ENCODE measurements around the gene ACY1.

DNA sequence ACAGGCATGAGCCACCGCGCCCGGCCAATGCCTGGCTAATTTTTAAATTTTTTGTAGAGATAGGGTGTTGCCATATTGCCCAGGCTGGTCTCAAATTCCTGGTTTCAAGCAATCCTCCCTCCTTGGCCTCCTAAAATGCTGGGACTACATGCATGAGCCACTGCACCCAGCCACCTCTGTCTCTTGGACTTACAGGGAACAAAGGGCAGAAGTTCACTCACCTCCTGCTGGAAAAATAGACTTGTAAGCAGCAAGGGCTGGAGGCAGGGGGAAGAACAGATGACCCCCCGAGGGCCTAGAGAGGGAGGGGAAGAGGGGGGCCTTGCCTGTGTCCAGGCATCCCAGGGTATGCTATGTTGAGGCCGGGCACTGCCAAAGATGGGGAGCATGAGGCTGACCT is 50.9 kb downstream of the ACY1 start:
- TF ChIP-seq, protein P1, sequence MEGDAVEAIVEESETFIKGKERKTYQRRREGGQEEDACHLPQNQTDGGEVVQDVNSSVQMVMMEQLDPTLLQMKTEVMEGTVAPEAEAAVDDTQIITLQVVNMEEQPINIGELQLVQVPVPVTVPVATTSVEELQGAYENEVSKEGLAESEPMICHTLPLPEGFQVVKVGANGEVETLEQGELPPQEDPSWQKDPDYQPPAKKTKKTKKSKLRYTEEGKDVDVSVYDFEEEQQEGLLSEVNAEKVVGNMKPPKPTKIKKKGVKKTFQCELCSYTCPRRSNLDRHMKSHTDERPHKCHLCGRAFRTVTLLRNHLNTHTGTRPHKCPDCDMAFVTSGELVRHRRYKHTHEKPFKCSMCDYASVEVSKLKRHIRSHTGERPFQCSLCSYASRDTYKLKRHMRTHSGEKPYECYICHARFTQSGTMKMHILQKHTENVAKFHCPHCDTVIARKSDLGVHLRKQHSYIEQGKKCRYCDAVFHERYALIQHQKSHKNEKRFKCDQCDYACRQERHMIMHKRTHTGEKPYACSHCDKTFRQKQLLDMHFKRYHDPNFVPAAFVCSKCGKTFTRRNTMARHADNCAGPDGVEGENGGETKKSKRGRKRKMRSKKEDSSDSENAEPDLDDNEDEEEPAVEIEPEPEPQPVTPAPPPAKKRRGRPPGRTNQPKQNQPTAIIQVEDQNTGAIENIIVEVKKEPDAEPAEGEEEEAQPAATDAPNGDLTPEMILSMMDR (CRISPR knock-in tag; IDR thresholded peaks at IDR 0.05): no peak
- TF ChIP-seq, protein P2, sequence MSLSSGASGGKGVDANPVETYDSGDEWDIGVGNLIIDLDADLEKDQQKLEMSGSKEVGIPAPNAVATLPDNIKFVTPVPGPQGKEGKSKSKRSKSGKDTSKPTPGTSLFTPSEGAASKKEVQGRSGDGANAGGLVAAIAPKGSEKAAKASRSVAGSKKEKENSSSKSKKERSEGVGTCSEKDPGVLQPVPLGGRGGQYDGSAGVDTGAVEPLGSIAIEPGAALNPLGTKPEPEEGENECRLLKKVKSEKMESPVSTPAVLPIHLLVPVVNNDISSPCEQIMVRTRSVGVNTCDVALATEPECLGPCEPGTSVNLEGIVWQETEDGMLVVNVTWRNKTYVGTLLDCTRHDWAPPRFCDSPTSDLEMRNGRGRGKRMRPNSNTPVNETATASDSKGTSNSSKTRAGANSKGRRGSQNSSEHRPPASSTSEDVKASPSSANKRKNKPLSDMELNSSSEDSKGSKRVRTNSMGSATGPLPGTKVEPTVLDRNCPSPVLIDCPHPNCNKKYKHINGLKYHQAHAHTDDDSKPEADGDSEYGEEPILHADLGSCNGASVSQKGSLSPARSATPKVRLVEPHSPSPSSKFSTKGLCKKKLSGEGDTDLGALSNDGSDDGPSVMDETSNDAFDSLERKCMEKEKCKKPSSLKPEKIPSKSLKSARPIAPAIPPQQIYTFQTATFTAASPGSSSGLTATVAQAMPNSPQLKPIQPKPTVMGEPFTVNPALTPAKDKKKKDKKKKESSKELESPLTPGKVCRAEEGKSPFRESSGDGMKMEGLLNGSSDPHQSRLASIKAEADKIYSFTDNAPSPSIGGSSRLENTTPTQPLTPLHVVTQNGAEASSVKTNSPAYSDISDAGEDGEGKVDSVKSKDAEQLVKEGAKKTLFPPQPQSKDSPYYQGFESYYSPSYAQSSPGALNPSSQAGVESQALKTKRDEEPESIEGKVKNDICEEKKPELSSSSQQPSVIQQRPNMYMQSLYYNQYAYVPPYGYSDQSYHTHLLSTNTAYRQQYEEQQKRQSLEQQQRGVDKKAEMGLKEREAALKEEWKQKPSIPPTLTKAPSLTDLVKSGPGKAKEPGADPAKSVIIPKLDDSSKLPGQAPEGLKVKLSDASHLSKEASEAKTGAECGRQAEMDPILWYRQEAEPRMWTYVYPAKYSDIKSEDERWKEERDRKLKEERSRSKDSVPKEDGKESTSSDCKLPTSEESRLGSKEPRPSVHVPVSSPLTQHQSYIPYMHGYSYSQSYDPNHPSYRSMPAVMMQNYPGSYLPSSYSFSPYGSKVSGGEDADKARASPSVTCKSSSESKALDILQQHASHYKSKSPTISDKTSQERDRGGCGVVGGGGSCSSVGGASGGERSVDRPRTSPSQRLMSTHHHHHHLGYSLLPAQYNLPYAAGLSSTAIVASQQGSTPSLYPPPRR (CRISPR knock-in tag; IDR thresholded peaks at IDR 0.05; ENCODE audit: borderline replicate concordance): no peak
- TF ChIP-seq RXRA (CRISPR knock-in tag; IDR thresholded peaks at IDR 0.05) (no peak), ZNF274 (CRISPR knock-in tag; IDR thresholded peaks at IDR 0.05) (no peak), POLR2AphosphoS2 (IDR thresholded peaks at IDR 0.05; ENCODE audit: low read depth, low read length) (no peak), SAFB2 (CRISPR knock-in tag; IDR thresholded peaks at IDR 0.05; ENCODE audit: borderline replicate concordance, low read depth) (no peak), NRL (CRISPR knock-in tag; IDR thresholded peaks at IDR 0.05; ENCODE audit: borderline replicate concordance) (no peak), SUZ12 (IDR thresholded peaks at IDR 0.05; ENCODE audit: low read depth, low read length) (no peak)
- TF ChIP-seq, protein P3, sequence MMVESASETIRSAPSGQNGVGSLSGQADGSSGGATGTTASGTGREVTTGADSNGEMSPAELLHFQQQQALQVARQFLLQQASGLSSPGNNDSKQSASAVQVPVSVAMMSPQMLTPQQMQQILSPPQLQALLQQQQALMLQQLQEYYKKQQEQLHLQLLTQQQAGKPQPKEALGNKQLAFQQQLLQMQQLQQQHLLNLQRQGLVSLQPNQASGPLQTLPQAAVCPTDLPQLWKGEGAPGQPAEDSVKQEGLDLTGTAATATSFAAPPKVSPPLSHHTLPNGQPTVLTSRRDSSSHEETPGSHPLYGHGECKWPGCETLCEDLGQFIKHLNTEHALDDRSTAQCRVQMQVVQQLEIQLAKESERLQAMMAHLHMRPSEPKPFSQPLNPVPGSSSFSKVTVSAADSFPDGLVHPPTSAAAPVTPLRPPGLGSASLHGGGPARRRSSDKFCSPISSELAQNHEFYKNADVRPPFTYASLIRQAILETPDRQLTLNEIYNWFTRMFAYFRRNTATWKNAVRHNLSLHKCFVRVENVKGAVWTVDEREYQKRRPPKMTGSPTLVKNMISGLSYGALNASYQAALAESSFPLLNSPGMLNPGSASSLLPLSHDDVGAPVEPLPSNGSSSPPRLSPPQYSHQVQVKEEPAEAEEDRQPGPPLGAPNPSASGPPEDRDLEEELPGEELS (CRISPR knock-in tag; IDR thresholded peaks at IDR 0.05): no peak

Data from HepG2 (cell line).